HFFc6 (cell line): ENCODE results near the gene CARMIL1. TPM values are rescaled to one million over a fixed set of nuclear protein-coding genes. Genes with fewer than 3 reads are reported as not detected.

Experiments used
- DNase-seq: peaks from one replicate; pipeline ENCODE4 v3.0.0-alpha.2; 2018
- H3K27ac Mint-ChIP-seq: 2 replicates; pipeline ENCODE4 v1.8.0; 2020; ENCODE audit warnings: mild to moderate bottlenecking, mixed read lengths
- H3K27me3 Mint-ChIP-seq: 2 replicates; pipeline ENCODE4 v1.8.0; 2021; ENCODE audit warnings: mild to moderate bottlenecking, moderate library complexity, mixed read lengths; ENCODE audit not compliant: insufficient read depth
- H3K36me3 Mint-ChIP-seq: 2 replicates; pipeline ENCODE4 v1.8.0; 2021; ENCODE audit warnings: low read depth, mixed read lengths
- H3K4me1 Mint-ChIP-seq: 2 replicates; pipeline ENCODE4 v1.8.0; 2020; ENCODE audit warnings: low read depth, mixed read lengths
- H3K4me3 Mint-ChIP-seq: 2 replicates; pipeline ENCODE4 v1.8.0; 2020; ENCODE audit warnings: mild to moderate bottlenecking, moderate library complexity, mixed read lengths
- H3K9me3 Mint-ChIP-seq: 2 replicates; pipeline ENCODE4 v1.8.0; 2020; ENCODE audit warnings: mild to moderate bottlenecking, mixed read lengths
- total RNA-seq, 6 experiments: library from RNA; stranded (reverse); fragmentation: NEBNext Ultra II Directional; extraction: Animal tissue kit (Norgen Biotek cat#: 25700); gene quantifications; 2 replicates in 1 of 6; 3 replicates in 5 of 6; pipeline ENCODE4 v1.2.3, GENCODE V29; 2021
- TF ChIP-seq, protein P1 (sequence below): fragments of 200-600 bp; sonication (generic); IDR thresholded peaks from 2 replicates; pipeline ENCODE4 v1.5.0; 2021; ENCODE audit warnings: antibody characterized with exemption, mild to moderate bottlenecking

CARMIL1 gene
- total RNA-seq, 6 experiments from 2014 or later = 12.2 to 15.6 (median 13.7) TPM

- peaks cover 22% of the 10 kb centered on the region for H3K4me1 Mint-ChIP-seq
- H3K36me3 Mint-ChIP-seq = no peaks in the 10 kb centered on the region
- TF ChIP-seq, protein P1, sequence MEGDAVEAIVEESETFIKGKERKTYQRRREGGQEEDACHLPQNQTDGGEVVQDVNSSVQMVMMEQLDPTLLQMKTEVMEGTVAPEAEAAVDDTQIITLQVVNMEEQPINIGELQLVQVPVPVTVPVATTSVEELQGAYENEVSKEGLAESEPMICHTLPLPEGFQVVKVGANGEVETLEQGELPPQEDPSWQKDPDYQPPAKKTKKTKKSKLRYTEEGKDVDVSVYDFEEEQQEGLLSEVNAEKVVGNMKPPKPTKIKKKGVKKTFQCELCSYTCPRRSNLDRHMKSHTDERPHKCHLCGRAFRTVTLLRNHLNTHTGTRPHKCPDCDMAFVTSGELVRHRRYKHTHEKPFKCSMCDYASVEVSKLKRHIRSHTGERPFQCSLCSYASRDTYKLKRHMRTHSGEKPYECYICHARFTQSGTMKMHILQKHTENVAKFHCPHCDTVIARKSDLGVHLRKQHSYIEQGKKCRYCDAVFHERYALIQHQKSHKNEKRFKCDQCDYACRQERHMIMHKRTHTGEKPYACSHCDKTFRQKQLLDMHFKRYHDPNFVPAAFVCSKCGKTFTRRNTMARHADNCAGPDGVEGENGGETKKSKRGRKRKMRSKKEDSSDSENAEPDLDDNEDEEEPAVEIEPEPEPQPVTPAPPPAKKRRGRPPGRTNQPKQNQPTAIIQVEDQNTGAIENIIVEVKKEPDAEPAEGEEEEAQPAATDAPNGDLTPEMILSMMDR = no peak
- no peak overlapping the region for H3K4me3 Mint-ChIP-seq
- H3K27ac Mint-ChIP-seq = no peak overlapping the region
- no peak for DNase-seq
- H3K27me3 Mint-ChIP-seq = no peaks in the 10 kb centered on the region
- no peaks in the 10 kb centered on the region for H3K9me3 Mint-ChIP-seq
These were observed 19.4 kb upstream of the CARMIL1 start for GRCh38 chr6:25259756-25260155.

DNA sequence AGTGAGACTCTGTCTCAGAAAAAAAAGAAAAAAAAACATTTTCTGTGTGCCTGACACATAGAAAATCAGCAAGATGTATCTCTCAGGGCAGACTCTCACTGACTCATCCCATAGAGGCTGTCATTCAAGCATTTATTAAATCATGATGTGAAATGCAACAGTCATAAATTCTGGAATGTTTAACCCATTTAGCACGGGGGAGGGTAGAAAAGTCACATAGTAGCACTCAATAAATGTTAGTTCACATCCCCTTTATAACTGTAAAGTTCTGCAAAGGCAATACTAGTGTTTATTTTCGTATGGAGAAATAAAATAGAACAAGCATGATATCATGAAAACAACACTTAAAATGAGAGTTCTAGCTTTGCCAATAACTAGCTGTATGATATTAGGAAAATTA, 15.5 kb upstream of the CARMIL1 start:
- peak; percentile 81 for DNase-seq
- no peaks in the 10 kb centered on the region for H3K36me3 Mint-ChIP-seq
- H3K27me3 Mint-ChIP-seq = no peaks in the 10 kb centered on the region
- H3K4me1 Mint-ChIP-seq = peaks cover 47% of the 10 kb centered on the region
- TF ChIP-seq, protein P1 = no peak
- H3K9me3 Mint-ChIP-seq = no peaks in the 10 kb centered on the region
- H3K4me3 Mint-ChIP-seq = peak overlapping the region; percentile 68
- peak overlapping the region; percentile 42; the same call in 1 of the 2 replicates for H3K27ac Mint-ChIP-seq

GRCh38 chr6:25266456-25267100, 12.6 kb upstream of the CARMIL1 start:
- no peaks in the 10 kb centered on the region for H3K27me3 Mint-ChIP-seq
- no peak overlapping the region for H3K27ac Mint-ChIP-seq
- no peaks in the 10 kb centered on the region for H3K36me3 Mint-ChIP-seq
- peaks cover 47% of the 10 kb centered on the region for H3K4me1 Mint-ChIP-seq
- DNase-seq = no peak
- TF ChIP-seq, protein P1 = no peak
- no peak overlapping the region for H3K4me3 Mint-ChIP-seq
- H3K9me3 Mint-ChIP-seq = no peaks in the 10 kb centered on the region

DNA sequence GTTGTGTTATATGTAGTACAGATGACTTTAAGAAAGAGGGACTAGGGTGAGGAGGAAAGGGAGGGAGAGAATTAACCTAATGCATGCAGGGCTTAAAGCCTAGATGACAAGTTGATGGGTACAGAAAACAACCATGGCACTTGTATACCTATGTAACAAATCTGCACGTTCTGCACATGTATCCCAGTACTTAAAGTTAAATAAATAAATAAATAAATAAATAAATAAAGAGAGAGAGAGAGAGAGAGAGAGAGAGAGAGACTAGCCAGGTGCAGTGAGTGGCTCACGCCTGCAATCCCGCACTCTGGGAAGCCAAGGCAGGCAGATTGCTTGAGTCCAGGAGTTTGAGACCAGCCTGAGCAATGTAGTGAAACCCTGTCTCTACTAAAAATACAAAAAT, 11.5 kb upstream of the CARMIL1 start:
- Mint-ChIP-seq H3K27me3 (no peaks in the 10 kb centered on the region), H3K4me3 (no peak overlapping the region), H3K9me3 (no peaks in the 10 kb centered on the region), H3K27ac (no peak overlapping the region), H3K36me3 (no peaks in the 10 kb centered on the region), H3K4me1 (peaks cover 39% of the 10 kb centered on the region)
- DNase-seq = no peak
- TF ChIP-seq, protein P1 = no peak

DNA sequence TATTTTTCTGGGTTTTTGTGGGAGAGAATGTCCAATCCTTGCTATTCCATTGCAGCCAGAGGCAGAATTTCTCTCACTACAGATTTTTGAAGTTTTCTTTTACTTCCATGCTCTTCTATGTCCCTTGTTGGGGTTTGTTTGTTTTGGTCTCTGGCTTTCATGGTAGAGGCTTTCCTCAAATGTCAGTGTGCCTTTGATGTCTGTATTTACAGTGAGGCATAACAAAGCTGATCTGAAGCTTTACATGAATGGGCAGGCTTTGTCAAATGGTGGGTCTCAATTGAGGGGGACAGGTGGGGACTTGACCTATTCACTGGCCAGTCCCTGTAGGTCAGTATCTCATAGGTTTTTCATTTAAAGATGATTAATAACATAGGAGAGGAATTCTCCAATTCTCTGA, 8.6 kb upstream of the CARMIL1 start:
- TF ChIP-seq, protein P1 = no peak
- no peak for DNase-seq
- Mint-ChIP-seq H3K9me3 (no peaks in the 10 kb centered on the region), H3K4me3 (no peak overlapping the region), H3K4me1 (peaks cover 18% of the 10 kb centered on the region), H3K36me3 (no peaks in the 10 kb centered on the region), H3K27ac (no peak overlapping the region), H3K27me3 (peaks cover 4% of the 10 kb centered on the region; the same call in 1 of the 2 replicates)
